ENCODE results near the gene TRPV6. TPM values are rescaled to one million over a fixed set of nuclear protein-coding genes. Genes with fewer than 3 reads are reported as not detected.

Gene TRPV6
- total RNA-seq, 1 donor from 2014 or later: not detected

DNA sequence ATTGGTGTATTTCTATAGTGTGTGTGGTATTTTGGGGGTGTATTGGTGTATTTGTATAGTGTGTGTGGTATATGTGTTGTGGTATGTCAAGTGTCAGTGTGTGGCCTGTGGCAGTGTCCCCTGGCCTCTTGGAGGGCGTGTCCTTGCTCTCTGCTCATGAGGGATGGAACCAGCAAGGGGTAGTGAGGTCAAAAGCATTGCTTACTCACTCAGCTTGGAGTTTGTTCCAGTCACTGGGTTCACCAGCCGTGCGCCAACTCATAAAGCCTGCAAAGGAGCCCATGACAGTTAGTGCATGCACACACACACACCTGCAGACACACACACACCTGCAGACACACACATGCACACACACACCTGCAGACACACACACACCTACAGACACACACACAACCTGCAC is 4.3 kb upstream of the TRPV6 start:
- ATAC-seq: no peak
- DNase-seq (ENCODE audit: missing footprints): no peak
- intact Hi-C loops (cut with DNase I): no loop called here

GRCh38 chr7:142887282-142888015 is 1.9 kb upstream of the TRPV6 start:
- ATAC-seq (no peak), DNase-seq (ENCODE audit: missing footprints) (no peak)
- intact Hi-C loops (cut with DNase I): no loop called here

DNA sequence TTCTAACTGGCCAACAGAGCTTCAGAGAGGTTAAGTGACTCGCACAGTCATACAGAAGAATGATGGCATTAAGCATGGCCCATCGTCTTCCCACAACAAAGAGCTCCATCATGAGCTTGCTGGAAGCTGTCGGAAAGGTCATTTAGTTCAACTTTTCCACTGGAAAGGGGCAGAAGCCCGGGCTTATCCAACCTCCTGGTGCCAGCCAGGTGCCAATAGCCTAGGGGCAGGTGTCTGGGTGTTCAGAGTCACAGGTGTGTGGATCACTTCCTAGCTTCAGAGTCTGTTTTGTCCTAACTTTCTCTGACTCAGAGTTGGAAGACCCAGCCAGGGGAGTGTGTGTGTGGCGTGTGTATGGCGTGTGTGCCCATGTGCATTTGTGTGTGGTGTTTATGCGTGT is 1.3 kb upstream of the TRPV6 start:
- intact Hi-C loops (cut with DNase I): no loop called here
- no peak for ATAC-seq
- no peak for DNase-seq (ENCODE audit: missing footprints)

DNA sequence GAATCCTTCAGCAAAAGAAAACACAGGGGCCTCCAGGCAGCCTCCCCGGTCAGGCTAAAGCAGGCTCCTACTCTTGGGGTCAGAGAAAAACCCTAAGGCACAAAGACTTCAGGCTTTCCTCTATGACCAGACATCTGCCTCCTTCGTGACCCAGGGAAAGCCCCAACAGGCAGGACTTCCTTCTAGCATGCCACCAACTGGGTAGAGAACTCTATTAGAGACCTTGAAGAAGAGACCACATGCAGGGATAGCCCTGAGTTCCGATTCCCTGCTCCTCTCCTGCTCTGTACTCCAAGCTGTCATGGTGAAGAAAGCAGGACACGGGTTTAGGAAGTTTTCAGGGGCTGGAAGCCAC is 1.3 kb downstream of the TRPV6 start:
- ATAC-seq (no peak), DNase-seq (ENCODE audit: missing footprints) (no peak)
- intact Hi-C loops (cut with DNase I): no loop called here

GRCh38 chr7:142883571-142884285 is 1.8 kb downstream of the TRPV6 start:
- ATAC-seq (no peak), DNase-seq (ENCODE audit: missing footprints) (no peak)
- intact Hi-C loops (cut with DNase I): no loop called here

DNA sequence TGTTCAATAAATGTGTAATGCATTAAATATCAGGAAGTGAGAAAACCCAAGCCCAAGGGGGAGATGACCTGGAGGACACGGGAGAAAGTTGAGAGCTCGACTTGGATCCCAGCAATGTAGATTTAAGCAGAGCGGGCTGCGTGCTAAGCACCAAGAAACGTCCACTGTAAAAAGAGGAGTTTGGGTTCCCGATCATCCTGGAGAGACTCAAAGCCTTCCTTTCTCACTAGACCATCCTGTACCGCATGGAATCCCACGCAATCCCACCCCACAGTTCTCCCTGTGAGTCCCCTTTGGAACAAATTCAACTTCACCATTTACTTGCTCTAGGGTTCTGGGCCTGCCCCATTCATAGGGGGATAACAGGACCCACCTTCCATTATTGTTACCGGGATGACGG is 2.4 kb downstream of the TRPV6 start:
- intact Hi-C loops (cut with DNase I): no loop called here
- DNase-seq (ENCODE audit: missing footprints): no peak
- no peak for ATAC-seq

DNA sequence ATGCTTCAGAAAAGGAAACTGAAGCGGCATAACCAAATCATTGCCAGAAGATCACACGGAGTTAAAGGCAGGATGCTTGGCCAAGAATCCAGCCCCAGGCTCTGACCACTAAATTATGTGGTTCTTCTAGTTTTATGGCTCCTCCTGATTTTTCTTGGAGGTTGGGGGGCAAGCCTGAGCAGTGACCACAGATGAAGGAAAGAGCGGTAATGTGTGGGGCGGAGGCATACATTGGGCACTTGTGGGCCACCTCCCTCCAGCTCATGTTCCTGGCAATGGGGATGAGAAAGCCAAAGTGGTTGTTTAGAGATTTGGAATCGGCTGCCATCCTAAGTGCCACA is 3.2 kb downstream of the TRPV6 start:
- intact Hi-C loops (cut with DNase I): no loop called here
- ATAC-seq (no peak), DNase-seq (ENCODE audit: missing footprints) (no peak)

GRCh38 chr7:142881586-142882337 is 3.8 kb downstream of the TRPV6 start:
- ATAC-seq: no peak
- no peak for DNase-seq (ENCODE audit: missing footprints)
- intact Hi-C loops (cut with DNase I): no loop called here

DNA sequence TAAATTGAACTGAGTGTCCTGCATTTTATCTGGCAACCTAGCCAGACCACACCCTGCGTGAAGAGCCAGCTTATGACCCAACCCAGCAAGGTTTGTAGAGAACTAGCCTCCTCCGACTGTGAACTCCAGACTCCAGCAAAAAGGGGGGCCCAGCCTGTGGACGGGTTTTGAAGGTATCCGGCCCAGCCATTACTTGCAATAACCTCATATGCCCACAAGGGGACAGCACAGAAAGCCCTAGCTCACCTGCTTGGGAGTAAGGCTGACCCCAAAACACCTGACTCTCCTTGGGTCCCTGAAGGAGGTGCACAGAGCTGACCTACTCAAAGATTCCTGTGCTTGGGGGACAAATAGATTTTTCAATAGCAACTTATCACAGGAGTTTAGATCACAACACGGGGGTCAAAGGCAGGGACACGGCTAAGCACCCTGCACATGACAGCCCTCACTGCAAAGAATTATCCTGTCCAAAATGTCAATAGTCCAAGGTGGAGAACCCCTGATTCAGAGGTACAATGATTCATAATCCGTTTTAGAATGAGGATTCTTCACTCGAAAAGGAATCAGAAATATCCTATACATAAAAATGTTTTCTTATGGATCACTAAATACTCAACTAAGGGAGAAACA is 4.6 kb downstream of the TRPV6 start:
- ATAC-seq (no peak), DNase-seq (ENCODE audit: missing footprints) (no peak)
- intact Hi-C loops (cut with DNase I): no loop called here

DNA sequence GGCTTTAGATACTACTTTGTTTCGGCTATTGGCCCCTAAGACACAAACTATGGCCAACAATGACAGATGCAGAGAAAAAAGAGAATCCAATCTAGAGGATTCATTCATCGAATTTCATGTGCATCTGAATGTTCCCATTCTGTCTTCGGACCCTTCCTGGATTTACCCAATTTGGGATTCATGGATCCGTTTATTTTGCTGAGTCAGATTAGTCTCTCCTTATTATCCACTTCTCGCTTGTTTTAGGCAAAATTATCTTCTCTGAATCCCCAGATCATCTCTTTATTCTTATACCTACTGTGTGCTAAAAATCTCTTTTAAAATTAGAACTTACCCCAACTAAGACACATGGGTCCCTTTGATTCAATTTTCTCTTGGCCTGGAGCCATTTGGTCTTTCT is 6.5 kb downstream of the TRPV6 start:
- intact Hi-C loops (cut with DNase I): no loop called here
- ATAC-seq (no peak), DNase-seq (ENCODE audit: missing footprints) (no peak)

- DNase-seq (ENCODE audit: missing footprints) (no peak), ATAC-seq (no peak)
- intact Hi-C loops (cut with DNase I): no loop called here
Measured at GRCh38 chr7:142878315-142878714, 7.2 kb downstream of the TRPV6 start.

DNA sequence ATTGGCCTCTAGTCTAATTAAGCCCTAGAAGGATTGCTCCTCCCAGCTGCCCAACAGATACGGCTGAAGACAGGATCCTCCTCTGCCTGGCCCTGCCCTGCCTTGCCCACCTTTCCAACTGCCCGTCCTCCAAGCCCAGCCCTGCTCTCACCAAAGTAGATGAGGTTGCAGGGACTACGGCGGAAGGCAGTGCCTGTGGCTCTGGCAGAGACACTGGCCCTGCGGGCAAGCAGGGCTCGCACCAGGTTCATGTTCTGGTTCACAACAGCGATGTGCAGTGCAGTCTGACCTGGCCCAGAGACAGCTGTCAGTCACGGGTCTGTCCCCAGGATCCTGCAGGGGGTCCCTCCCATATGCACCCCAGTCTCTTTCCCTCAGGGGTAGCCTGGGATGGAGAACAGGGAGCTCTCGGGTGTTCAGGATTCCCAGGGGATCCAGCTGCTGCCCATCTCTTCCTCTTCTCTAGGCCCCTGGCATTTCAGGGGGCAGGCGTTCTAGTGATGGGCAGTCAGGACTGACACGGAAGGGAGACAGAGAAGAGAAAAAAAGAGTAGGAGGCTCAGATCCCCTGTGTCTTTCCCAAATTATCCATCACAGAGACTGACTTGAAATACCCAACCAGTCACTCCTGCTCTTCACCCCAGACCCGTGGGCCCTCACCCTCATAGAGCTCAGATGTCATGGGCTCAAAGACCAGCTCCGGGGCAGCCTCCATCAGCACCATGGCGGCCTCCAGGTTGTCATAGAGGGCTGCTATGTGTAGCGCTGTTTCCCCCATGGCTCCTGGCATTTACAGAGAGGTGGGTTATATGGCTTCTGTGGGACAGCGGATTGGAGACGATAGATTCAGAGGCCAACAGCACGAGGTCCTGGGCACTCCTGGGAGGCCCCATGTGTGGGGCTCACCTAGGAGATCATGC is 8.3 kb downstream of the TRPV6 start:
- DNase-seq (ENCODE audit: missing footprints) (no peak), ATAC-seq (no peak)
- intact Hi-C loops (cut with DNase I): no loop called here

DNA sequence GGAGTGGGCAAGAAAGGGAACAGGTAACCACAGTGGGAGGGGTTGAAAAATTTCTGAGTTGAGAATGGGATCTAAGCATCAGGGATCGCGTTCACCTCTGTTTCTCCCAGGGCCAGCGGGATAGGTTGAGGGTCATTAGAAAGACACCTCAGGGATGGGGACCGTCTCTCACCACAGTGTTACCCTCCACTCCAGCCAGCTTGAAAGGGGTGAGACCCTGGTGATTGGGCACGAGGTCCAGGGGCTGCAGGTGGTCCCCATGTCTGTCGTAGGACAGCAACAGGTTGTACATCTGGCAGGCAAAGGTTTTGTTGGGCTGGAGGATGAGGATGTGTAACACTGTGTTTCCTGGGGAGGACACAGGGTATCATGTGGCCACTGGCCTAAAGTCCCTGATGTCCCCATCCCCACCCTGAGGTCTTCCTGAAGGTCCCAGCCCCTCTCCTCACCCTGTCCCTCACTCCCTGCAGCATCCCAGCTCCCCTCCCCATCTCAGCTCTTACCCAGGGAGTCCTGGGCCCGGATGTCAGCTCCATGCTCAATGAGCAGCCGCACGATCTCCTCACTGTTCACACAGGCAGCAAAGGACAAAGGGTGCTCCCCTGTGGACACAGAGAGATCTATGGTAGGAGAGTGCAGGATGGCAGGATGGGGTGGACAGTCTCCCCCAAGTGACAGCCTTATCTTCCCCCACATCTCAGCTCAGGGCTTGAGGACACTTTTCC is 9.1 kb downstream of the TRPV6 start:
- intact Hi-C loops (cut with DNase I): no loop called here
- no peak for DNase-seq (ENCODE audit: missing footprints)
- no peak for ATAC-seq

DNA sequence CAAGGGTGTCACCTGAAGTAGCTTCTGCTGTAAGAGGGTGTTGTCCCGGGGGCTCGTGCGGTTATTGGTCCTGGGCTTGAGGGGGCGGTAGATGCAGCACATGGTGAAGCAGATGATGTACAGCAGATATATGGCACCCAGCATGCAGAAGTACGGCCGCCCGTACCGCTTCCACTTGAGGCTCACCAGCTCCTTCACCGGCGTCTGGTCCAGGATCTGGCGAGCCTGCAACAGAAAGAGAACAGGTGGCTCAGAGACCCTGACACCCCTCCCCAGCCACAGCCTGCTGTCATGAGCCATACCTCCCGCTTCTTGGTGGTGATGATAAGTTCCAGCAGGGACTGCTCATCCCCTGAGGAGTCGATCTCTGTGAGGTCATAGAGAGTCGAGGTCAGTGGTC is 10.1 kb downstream of the TRPV6 start:
- DNase-seq (ENCODE audit: missing footprints) (no peak), ATAC-seq (no peak)
- intact Hi-C loops (cut with DNase I): no loop called here

- DNase-seq (ENCODE audit: missing footprints): no peak
- intact Hi-C loops (cut with DNase I): no loop called here
- no peak for ATAC-seq
Measured at GRCh38 chr7:142874837-142875236, 10.7 kb downstream of the TRPV6 start.

DNA sequence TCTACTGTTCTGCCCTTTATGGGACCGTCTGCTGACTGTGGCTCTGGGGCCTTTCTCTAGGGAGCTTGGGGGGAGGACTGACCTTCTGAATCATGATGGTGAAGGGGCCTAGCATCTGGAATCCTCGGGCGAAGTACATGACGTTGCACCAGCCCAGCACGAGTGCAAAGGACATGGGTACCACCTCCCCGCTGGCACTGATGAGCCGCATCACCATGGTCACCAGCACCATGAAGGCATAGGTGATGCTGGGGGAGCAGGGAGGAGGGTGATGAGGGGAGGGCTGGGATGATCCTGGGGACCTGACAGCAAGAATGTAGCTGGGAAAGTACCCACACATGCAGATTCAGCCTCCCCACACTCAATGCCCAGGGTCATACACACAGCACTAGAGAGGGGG is 11.1 kb downstream of the TRPV6 start:
- DNase-seq (ENCODE audit: missing footprints): peak; percentile 62
- intact Hi-C loops (cut with DNase I): no loop called here
- no peak for ATAC-seq

- ATAC-seq (no peak), DNase-seq (ENCODE audit: missing footprints) (no peak)
- intact Hi-C loops (cut with DNase I): no loop called here
Measured at GRCh38 chr7:142873871-142874270, 11.7 kb downstream of the TRPV6 start.

- no peak for ATAC-seq
- no peak for DNase-seq (ENCODE audit: missing footprints)
- intact Hi-C loops (cut with DNase I): no loop called here
Measured at GRCh38 chr7:142873281-142873784, 12.2 kb downstream of the TRPV6 start.
